ENCODE data around the gene KCNK1.

Gene KCNK1

GRCh38 chr1:233613252-233614172 lies at the start of gene KCNK1:
TSS of gene KCNK1 (plus strand) at chr1:233614106. CDS start at chr1:233614172, 66 bp downstream.
- peak; percentile 77 for DNase-seq

DNA sequence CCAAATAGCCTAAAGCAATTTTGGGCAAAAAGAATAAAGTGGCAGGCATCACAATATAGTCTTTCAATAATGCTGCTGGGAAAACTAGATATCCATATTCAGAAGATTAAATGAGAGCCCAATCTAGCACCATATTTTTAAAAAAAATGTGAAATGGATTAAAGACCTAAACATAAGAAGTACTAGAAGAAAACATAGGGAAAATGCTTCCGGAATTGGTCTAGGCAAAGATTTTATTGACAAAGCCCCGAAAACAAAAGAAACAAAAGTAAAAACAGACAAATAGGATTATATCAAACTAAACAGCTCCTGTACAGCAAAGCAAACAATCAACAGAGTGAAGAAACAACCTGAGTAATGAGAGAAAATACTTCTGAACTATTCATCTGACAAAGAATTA lies 48.6 kb upstream of the KCNK1 start:
- DNase-seq = no peak

DNA sequence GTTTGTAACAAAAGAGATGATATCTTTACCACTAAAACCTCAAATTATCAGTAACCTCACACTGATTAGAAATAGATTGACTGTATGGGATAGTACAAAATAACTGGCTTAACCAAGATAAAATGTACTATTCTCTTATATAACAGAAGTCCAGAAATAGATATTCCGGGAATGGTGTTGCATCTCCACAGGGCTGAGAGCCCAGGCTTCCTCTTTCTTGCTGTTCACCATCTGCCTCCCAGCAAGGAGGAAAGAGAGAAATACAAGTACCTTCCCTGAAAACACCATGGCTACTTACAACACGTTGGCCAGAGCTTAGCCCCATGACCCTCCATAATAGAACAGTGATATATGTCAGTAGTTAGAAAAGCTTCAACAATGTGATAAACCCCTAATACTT lies 47.0 kb upstream of the KCNK1 start:
- DNase-seq = no peak

DNA sequence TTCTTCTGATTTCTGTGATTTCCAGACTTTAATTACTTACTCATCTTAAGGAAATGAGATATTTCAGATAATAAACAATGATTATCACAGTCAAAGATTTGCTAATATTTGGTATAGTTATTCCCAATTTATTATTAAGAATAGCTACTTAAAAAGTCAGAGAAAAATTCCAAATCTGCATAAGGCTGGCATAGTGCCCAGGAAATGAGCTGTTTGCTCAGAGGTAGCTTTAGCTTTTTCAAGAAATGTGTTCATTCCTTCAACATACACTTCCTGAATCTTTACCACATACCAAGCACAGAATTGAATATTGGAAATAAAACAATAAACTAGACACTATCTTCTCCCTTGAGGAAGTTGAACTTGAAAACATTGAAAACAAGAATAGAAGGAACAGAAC lies 44.3 kb upstream of the KCNK1 start:
- no peak for DNase-seq

DNA sequence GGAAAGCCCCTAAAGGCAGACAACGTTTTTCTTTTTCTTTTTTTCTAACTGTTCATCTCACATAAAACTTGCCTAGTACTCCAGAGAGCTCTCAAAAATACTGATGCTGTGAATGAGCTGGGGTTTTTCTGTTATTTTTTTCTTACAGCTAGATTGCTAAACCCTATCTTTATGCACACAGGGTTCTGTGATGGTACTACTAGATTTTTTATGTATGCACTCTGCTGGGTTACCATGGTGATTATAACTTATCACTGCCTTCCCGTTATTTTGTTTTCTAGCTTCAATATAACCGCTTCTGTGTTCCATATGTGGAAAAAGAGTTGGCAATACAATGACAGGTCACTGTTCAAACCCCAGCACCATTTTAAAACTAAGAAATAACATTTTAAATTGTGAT lies 43.7 kb upstream of the KCNK1 start:
- no peak for DNase-seq

GRCh38 chr1:233570706-233571105 lies 43.2 kb upstream of the KCNK1 start:
- no peak for DNase-seq

GRCh38 chr1:233572896-233573295 lies 41.0 kb upstream of the KCNK1 start:
- DNase-seq = no peak

DNA sequence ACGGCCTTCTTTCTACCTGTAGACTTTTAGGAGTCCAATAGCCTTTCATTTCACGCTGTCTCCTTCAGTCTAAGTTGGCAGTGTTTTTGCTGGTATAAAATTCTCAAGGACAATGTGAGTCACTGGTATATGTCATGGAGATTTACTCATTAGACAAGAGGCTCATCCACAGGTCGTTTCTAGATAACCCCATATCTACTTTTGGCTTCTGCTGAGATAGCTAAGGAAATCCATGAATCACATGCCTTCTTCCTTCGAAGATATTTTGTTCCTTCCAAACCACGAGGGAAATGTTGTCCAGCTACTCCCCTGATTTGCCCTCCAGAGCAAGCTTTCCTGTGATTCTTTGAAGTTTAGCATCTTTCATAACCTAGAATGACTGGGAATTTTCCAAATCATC lies 38.5 kb upstream of the KCNK1 start:
- DNase-seq = no peak

GRCh38 chr1:233582439-233582838 lies 31.5 kb upstream of the KCNK1 start:
- no peak for DNase-seq

GRCh38 chr1:233584376-233584775 lies 29.5 kb upstream of the KCNK1 start:
- DNase-seq = no peak

- no peak for DNase-seq
Observed at GRCh38 chr1:233584931-233585330, 29.0 kb upstream of the KCNK1 start.

GRCh38 chr1:233586301-233586700 lies 27.6 kb upstream of the KCNK1 start:
- no peak for DNase-seq

- no peak for DNase-seq
Observed at GRCh38 chr1:233587196-233587595, 26.7 kb upstream of the KCNK1 start.

DNA sequence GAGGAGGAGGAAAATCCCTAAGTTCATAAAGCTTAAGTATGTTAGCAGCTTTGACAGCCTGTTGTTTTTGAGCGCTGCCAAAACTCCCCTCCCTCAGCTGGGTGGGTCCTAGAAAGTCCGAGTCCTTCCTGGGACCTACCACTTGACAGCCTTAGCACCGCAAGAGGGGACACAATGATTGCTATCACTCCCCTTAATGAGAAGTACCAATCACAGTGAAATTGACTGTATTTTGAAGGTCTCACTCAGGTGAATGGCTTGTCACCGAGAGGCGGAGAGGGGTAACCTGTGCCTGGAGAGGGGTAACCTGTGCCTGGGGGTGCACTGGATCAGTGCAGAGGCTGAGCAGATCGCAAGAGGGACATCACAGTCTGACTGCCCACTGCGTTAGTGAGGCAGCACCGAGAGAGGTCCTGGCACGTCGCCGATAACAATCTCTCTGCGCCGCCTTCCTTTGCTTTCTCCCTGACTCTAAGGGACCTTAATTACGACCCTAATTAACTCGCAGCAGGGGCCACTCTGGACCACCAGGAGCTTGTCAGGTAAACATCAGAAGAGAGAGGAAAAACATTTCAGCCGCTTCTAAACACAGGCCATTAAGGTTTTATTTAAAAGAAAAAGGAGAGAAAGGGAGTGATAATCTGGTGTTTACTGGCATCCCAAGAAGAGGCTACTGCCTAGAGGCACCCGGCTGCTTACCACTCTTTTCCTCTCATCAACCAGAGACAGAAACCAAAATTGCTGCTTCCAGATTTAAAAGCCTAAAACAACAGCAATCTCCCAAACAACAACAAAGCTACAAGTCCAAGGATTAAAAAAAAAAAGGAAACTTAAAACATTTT lies 25.7 kb upstream of the KCNK1 start:
- DNase-seq = no peak

GRCh38 chr1:233597489-233597901 lies 16.4 kb upstream of the KCNK1 start:
- DNase-seq = no peak

DNA sequence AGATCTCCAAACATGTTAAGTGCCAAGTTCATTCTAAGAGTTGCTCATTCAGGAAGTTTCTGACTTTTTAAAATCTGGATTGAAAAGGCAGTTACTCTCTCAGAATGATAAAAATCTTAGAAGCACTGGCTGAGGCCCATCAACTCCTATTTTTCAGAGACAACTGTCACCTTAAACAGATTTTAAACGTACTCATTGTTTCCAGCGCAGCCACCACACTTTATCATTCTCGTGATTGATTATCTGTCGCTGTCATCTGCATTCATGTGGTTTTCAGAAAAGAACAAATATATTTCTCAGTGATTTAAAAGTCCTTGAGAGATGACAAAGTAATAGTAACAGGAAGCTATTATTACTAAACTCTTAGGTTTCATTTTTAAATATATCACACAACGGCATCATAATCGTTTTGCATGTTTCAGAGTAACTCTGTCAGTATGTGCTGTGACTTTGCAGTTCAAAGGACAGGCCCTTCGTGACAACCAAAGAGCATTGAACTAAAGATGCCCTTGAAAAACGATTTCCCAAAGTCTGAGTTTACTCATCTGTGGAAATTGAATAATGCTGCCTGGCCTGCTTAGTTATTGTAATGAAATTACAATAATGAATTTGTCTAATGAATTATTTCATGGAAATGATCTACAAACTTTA lies 14.9 kb upstream of the KCNK1 start:
- no peak for DNase-seq

DNA sequence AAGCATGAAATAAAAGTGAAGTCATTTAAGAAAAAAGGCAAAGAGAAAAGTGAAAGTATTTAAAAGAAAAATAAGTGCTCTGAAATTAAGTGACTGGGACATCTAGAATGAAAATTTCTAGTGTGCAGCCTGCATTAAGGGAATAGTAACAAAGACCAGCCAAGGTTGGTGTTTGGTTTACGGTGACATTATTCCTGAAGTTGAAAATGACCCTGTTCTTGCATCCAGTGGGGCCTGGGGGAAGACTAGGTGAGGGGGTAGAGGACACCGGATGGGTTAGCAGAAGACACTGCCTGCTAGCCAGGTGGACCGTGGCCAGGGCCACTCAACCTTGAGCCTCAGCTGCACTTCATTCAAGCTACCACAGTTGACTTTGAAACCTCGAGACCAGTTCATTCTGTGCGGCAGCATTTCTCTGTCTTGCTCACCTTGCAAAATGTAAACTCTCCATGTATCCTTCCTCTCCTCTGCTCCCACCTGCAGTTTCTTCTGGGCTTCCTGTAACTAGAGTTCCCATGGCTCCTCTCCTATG lies 14.3 kb upstream of the KCNK1 start:
- no peak for DNase-seq

- no peak for DNase-seq
Observed at GRCh38 chr1:233600488-233600887, 13.4 kb upstream of the KCNK1 start.

DNA sequence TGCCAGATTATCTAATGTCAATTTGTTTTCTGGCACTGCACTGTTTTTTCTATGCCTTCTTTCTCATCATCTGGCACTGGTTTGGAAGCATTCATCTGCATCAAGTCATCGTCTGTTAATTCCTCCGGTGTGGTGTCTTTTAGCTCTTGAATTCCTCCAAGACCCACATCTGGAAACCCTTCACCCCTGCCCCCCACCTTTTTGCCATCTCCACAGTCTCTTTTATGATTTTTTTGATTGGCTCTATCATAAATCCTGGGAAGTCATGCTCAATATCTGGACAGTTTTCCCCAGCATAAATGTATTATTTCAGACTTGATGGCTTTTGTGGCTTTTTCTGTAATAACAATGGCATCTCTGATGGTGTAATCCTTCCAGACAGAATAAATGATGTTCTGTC lies 10.4 kb upstream of the KCNK1 start:
- no peak for DNase-seq

DNA sequence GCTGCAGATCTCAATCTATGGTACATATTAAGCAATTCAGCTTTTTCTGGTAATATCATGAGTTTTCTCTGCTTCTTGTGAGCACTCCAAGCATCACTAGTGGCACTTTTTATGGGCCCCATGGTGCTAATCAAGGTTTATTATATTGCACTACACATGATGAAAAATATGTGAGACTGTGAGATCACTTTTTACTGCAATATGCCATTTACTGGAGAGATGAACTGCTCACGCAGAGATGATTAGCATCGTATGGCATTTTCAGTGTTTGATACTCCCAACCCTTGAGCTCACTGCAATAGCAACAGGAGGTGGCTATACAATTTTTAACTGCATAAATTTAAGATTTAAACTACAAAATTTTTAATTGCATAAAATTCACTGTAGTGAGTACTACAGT lies 8.7 kb upstream of the KCNK1 start:
- DNase-seq = no peak

GRCh38 chr1:233606813-233607212 lies 7.1 kb upstream of the KCNK1 start:
- DNase-seq = no peak

- peak; percentile 35 for DNase-seq
Observed at GRCh38 chr1:233607252-233608119, 6.4 kb upstream of the KCNK1 start.
